Activated CD4-positive, alpha-beta T cell treated with anti-CD3 and anti-CD28 coated beads, Interleukin-2, amount 10 ng/mL, durations not matched to agents 7 days and 5 days (primary cell): ENCODE results near the gene SLTM. TPM values are rescaled to one million over a fixed set of nuclear protein-coding genes. Genes with fewer than 3 reads are reported as not detected.
"Not testable (repeated sequence)": the region's sequence is repeated elsewhere in the genome, so short reads cannot be mapped to it uniquely, and the experiment has no call there.

Experiments
- CTCF ChIA-PET: fragments of 350-600 bp; sonication (Branson Sonifier 250); formaldehyde crosslinking; loops from one replicate; lab custom pipeline; 2021; ENCODE audit warnings: antibody characterized with exemption; lab: Charles Lee
- POLR2A ChIA-PET: fragments of 350-600 bp; sonication (Branson Sonifier 250); formaldehyde crosslinking; loops from one replicate; lab custom pipeline; 2021; ENCODE audit warnings: antibody characterized with exemption; lab: Charles Lee
- DNase-seq: peaks from one replicate; pipeline ENCODE4 v3.0.0-alpha.2; 2020
- H3K27ac Mint-ChIP-seq: one replicate; pipeline ENCODE4 v1.8.0; 2021; ENCODE audit warnings: mild to moderate bottlenecking, moderate library complexity, mixed read lengths
- H3K27me3 Mint-ChIP-seq: one replicate; pipeline ENCODE4 v1.8.0; 2021; ENCODE audit warnings: mixed read lengths
- H3K36me3 Mint-ChIP-seq: one replicate; pipeline ENCODE4 v1.8.0; 2021; ENCODE audit warnings: low read depth, mixed read lengths
- H3K4me1 Mint-ChIP-seq: one replicate; pipeline ENCODE4 v1.8.0; 2021; ENCODE audit warnings: mixed read lengths
- H3K4me3 Mint-ChIP-seq: one replicate; pipeline ENCODE4 v1.8.0; 2021; ENCODE audit warnings: mild to moderate bottlenecking, moderate library complexity, mixed read lengths
- H3K9me3 Mint-ChIP-seq: one replicate; pipeline ENCODE4 v1.8.0; 2021; ENCODE audit warnings: mixed read lengths
- total RNA-seq, 2 experiments: library from RNA; stranded (reverse); gene quantifications; one replicate each; pipeline ENCODE4 v1.2.3, GENCODE V29; 2021

Gene SLTM
- total RNA-seq, 2 experiments from 2014 or later, result 116 to 128 TPM

GRCh38 chr15:58862326-58862725 is 71.2 kb downstream of the SLTM start:
- Mint-ChIP-seq H3K36me3 (no peaks in the 10 kb centered on the region), H3K4me1 (peaks cover 27% of the 10 kb centered on the region), H3K27me3 (peaks cover 7% of the 10 kb centered on the region), H3K27ac (no peak overlapping the region), H3K4me3 (no peak overlapping the region), H3K9me3 (no peaks in the 10 kb centered on the region)
- ChIA-PET CTCF (no interaction called here), POLR2A (interaction anchor here (0.5 kb wide), 1 partner anchor 209 kb away, joined by 7 read pairs; no protein-coding TSS in a partner anchor)
- no peak for DNase-seq

- H3K4me1 Mint-ChIP-seq, POLR2A ChIA-PET, H3K27ac Mint-ChIP-seq, CTCF ChIA-PET, H3K4me3 Mint-ChIP-seq, H3K9me3 Mint-ChIP-seq, H3K27me3 Mint-ChIP-seq, DNase-seq: not testable (repeated sequence)
- H3K36me3 Mint-ChIP-seq, result peaks cover 16% of the 10 kb centered on the region
Observed at GRCh38 chr15:58856621-58857020, 76.9 kb downstream of the SLTM start.

GRCh38 chr15:58856086-58856485 is 77.4 kb downstream of the SLTM start:
- no peak overlapping the region for H3K27ac Mint-ChIP-seq
- ChIA-PET POLR2A (no interaction called here), CTCF (interaction anchor here (0.6 to 0.7 kb wide), 2 partner anchors 20 to 257 kb away, joined by 3 to 4 read pairs; no protein-coding TSS in a partner anchor)
- H3K4me3 Mint-ChIP-seq, result no peak overlapping the region
- no peaks in the 10 kb centered on the region for H3K27me3 Mint-ChIP-seq
- peaks cover 16% of the 10 kb centered on the region for H3K36me3 Mint-ChIP-seq
- no peaks in the 10 kb centered on the region for H3K4me1 Mint-ChIP-seq
- H3K9me3 Mint-ChIP-seq, result no peaks in the 10 kb centered on the region
- DNase-seq, result no peak

- Mint-ChIP-seq H3K27me3 (no peaks in the 10 kb centered on the region), H3K4me3 (no peak overlapping the region), H3K36me3 (peaks cover 16% of the 10 kb centered on the region), H3K27ac (no peak overlapping the region), H3K4me1 (no peaks in the 10 kb centered on the region), H3K9me3 (no peaks in the 10 kb centered on the region)
- no peak for DNase-seq
- POLR2A ChIA-PET, result interaction anchor here (0.7 kb wide), 1 partner anchor 701 kb away, joined by 3 read pairs; no protein-coding TSS in a partner anchor
- CTCF ChIA-PET, result no interaction called here
Observed at GRCh38 chr15:58854593-58854992, 78.9 kb downstream of the SLTM start.

GRCh38 chr15:58852347-58852746 is 81.1 kb downstream of the SLTM start:
- DNase-seq, result no peak
- ChIA-PET POLR2A (no interaction called here), CTCF (interaction anchor here (1.5 kb wide), 1 partner anchor 12 kb away, joined by 3 read pairs; no protein-coding TSS in a partner anchor)
- Mint-ChIP-seq H3K36me3 (peaks cover 30% of the 10 kb centered on the region), H3K4me3 (no peak overlapping the region), H3K4me1 (no peaks in the 10 kb centered on the region), H3K9me3 (no peaks in the 10 kb centered on the region), H3K27me3 (no peaks in the 10 kb centered on the region), H3K27ac (no peak overlapping the region)

- CTCF ChIA-PET, H3K27ac Mint-ChIP-seq, DNase-seq, H3K27me3 Mint-ChIP-seq, H3K4me3 Mint-ChIP-seq, H3K9me3 Mint-ChIP-seq, H3K4me1 Mint-ChIP-seq: not testable (repeated sequence)
- peaks cover 31% of the 10 kb centered on the region for H3K36me3 Mint-ChIP-seq
- POLR2A ChIA-PET, result interaction anchor here (0.6 kb wide), 1 partner anchor 11 kb away, joined by 3 read pairs; no protein-coding TSS in a partner anchor
Observed at GRCh38 chr15:58851205-58851604, 82.3 kb downstream of the SLTM start.

GRCh38 chr15:58842713-58843396 is 90.6 kb downstream of the SLTM start:
- Mint-ChIP-seq H3K27me3 (no peaks in the 10 kb centered on the region), H3K36me3 (peaks cover 10% of the 10 kb centered on the region), H3K27ac (no peak overlapping the region), H3K9me3 (no peaks in the 10 kb centered on the region), H3K4me3 (no peak overlapping the region), H3K4me1 (no peaks in the 10 kb centered on the region)
- DNase-seq, result no peak
- CTCF ChIA-PET, result no interaction called here
- POLR2A ChIA-PET, result no interaction called here

- Mint-ChIP-seq H3K36me3 (peaks cover under 1% of the 10 kb centered on the region), H3K9me3 (no peaks in the 10 kb centered on the region), H3K27me3 (no peaks in the 10 kb centered on the region), H3K4me1 (no peaks in the 10 kb centered on the region), H3K4me3 (no peak overlapping the region), H3K27ac (no peak overlapping the region)
- POLR2A ChIA-PET, result interaction anchor here (0.6 kb wide), 1 partner anchor 11 kb away, joined by 3 read pairs; no protein-coding TSS in a partner anchor
- CTCF ChIA-PET, result interaction anchor here (0.6 kb wide), 1 partner anchor 414 kb away, joined by 3 read pairs; no protein-coding TSS in a partner anchor
- no peak for DNase-seq
Observed at GRCh38 chr15:58840048-58840447, 93.4 kb downstream of the SLTM start.

GRCh38 chr15:58839485-58839884 is 94.0 kb downstream of the SLTM start:
- ChIA-PET CTCF (interaction anchor here (0.6 to 0.7 kb wide), 3 partner anchors 94 to 672 kb away, joined by 3 to 5 read pairs (median 3); no protein-coding TSS in a partner anchor), POLR2A (interaction anchor here (0.6 kb wide), 2 partner anchors 12 to 225 kb away, joined by 3 to 4 read pairs; no protein-coding TSS in a partner anchor)
- Mint-ChIP-seq H3K27me3 (no peaks in the 10 kb centered on the region), H3K4me1 (no peaks in the 10 kb centered on the region), H3K36me3 (no peaks in the 10 kb centered on the region), H3K4me3 (no peak overlapping the region), H3K27ac (no peak overlapping the region), H3K9me3 (no peaks in the 10 kb centered on the region)
- no peak for DNase-seq

- H3K4me3 Mint-ChIP-seq, H3K27me3 Mint-ChIP-seq, CTCF ChIA-PET, DNase-seq, POLR2A ChIA-PET, H3K27ac Mint-ChIP-seq, H3K36me3 Mint-ChIP-seq, H3K4me1 Mint-ChIP-seq, H3K9me3 Mint-ChIP-seq: not testable (repeated sequence)
Observed at GRCh38 chr15:58833681-58834426, 99.6 kb downstream of the SLTM start.

GRCh38 chr15:58830556-58830955 is 102.9 kb downstream of the SLTM start:
- CTCF ChIA-PET, result interaction anchor here (1.5 kb wide), 1 partner anchor 11 kb away, joined by 8 read pairs; no protein-coding TSS in a partner anchor
- no peak overlapping the region for H3K4me3 Mint-ChIP-seq
- POLR2A ChIA-PET, result no interaction called here
- no peaks in the 10 kb centered on the region for H3K9me3 Mint-ChIP-seq
- peaks cover 18% of the 10 kb centered on the region for H3K36me3 Mint-ChIP-seq
- DNase-seq, result no peak
- no peaks in the 10 kb centered on the region for H3K27me3 Mint-ChIP-seq
- H3K27ac Mint-ChIP-seq, result no peak overlapping the region
- no peaks in the 10 kb centered on the region for H3K4me1 Mint-ChIP-seq
